Lower lobe of right lung (tissue), 2 donors: Measurements from ENCODE around the gene STMN1. TPM values are rescaled to one million over a fixed set of nuclear protein-coding genes. Genes with fewer than 3 reads are reported as not detected.
A peak's percentile ranks its signal among the peaks of the same experiment; 100 is the strongest.

Experiments
- ATAC-seq, 2 donors: fragments of 200-7000 bp; cut with Tn5 transposase; one replicate each; pipeline ENCODE4 v1.9.1; 2020 to 2022; ENCODE audit warnings: mild to moderate bottlenecking in 2 of 2, moderate library complexity in 2 of 2
- DNase-seq: peaks from one replicate; pipeline ENCODE4 v3.0.0-alpha.2; 2020
- H3K27ac ChIP-seq: fragments of 200-600 bp; one replicate; pipeline ENCODE4 v1.8.0; 2022
- H3K27me3 ChIP-seq: fragments of 200-600 bp; one replicate; pipeline ENCODE4 v1.8.0; 2022; ENCODE audit warnings: low read depth
- H3K36me3 ChIP-seq: fragments of 200-600 bp; one replicate; pipeline ENCODE4 v1.8.0; 2022; ENCODE audit warnings: mild to moderate bottlenecking
- H3K4me1 ChIP-seq: fragments of 200-600 bp; one replicate; pipeline ENCODE4 v1.8.0; 2022
- H3K4me3 ChIP-seq: fragments of 200-600 bp; one replicate; pipeline ENCODE4 v1.8.0; 2022; ENCODE audit warnings: mild to moderate bottlenecking
- H3K9me3 ChIP-seq: fragments of 200-600 bp; one replicate; pipeline ENCODE4 v1.8.0; 2022
- intact Hi-C: fragments of 100-400 bp; cut with DNase I; formaldehyde crosslinking; loops from one replicate; pipeline ENCODE4 v1.11.0; 2022
- total RNA-seq: library from RNA; stranded (reverse); fragmentation: NEBNext Ultra II Directional; extraction: Animal tissue kit (Norgen Biotek cat#: 25700); gene quantifications from one replicate; pipeline ENCODE4 v1.2.1, GENCODE V29; 2021
- TF ChIP-seq, protein P1 (sequence below): fragments of 200-600 bp; IDR thresholded peaks from one replicate; pipeline ENCODE4 v1.8.0; 2022; ENCODE audit warnings: antibody characterized with exemption, mild to moderate bottlenecking
- donor health status: DM: no; HTN: yes; CAD: no; lungs with severe emphysema.

Gene STMN1
- total RNA-seq, 1 donor from 2014 or later = 56.6 TPM

DNA sequence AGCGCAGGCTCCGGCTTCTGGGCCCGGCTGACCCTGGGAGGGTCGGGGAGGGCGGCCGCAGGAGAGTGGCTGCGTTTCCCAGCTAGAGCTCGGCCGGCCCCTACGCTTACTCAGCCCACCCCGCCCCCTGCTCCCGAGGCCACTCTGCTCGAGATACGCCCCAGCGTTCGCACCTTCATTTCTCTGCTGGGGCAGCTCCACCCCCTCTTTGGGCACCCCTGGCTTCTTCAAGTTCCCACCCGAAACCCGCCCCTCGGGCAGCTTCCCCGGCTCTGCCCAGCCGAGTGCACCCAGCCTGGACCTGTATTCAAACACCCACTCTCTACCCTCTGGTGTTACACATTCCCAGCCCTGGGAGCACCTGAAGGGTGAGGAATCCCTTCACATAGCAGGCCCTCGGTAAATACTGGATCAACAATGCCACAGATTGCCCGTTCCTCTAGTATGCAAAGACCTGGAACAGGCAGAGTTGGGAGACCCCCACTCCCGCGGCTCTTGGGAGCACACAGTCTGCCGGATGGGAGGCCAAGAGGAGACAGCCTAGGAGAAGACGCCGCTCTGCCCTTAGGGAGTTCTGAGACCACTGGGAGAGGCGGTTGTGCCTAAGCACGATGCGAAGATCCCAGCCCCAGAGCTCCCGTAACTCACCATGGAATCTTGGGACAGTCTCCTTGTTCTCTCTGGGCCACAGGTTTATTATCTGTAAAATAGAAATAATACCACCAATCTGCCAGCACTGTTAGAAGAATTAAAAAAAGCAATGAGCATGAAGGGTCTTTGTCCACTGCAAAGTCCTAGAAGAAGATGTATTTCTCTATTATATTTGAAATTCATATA is 30.1 kb downstream of the STMN1 start:
- H3K4me1 ChIP-seq = peaks cover 36% of the 10 kb centered on the region
- intact Hi-C loops = no loop called here

DNA sequence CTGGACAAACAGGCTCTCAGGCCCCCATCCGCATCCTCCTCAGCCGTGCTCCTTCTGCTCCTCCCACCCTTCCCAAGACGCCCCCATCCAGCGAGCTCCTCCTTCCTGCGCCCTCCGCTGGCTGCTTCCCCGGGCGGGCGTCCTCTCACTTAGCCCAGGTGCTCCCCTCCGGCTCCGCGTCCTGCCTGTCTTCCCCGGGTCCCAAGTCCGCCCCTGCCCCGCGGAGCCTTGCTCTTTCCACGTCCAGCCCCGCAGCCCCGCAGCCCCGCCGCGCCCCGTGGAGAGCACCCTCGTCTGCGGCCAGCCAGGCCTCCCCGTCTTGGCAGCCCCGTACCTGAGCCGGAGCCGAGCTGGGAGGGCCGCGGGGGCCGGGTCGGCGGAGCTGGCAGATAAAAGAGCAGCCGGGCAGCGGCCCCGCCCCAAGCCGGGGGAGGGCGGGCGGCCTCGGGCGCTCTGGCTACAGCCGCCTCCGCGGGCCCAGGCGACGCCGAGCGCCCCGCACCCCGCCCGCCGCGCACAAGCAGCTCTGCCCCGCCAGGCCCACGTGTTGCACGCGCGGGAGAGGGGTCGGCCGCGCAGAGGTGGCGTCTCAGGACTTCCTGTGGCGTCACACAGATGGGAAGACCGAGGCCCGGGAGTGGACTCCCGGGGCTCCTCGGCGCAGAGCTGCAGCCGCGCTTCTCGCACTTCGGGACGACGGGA is 30.9 kb downstream of the STMN1 start, which contains the start of gene PAQR7:
PAQR7 (minus strand) TSS at position 555 of the 702 bp plus-strand sequence. CDS start 11,869 bp downstream, outside the sequence.
- Histone ChIP-seq H3K27me3 (no peaks in the 10 kb centered on the region), H3K9me3 (no peaks in the 10 kb centered on the region), H3K4me1 (peaks cover 40% of the 10 kb centered on the region), H3K27ac (peak within 1 kb of the TSS; percentile 80), H3K36me3 (no peaks in the 10 kb centered on the region), H3K4me3 (peak within 1 kb of the TSS; percentile 72)
- ATAC-seq = peak; percentile 93
- TF ChIP-seq, protein P1, sequence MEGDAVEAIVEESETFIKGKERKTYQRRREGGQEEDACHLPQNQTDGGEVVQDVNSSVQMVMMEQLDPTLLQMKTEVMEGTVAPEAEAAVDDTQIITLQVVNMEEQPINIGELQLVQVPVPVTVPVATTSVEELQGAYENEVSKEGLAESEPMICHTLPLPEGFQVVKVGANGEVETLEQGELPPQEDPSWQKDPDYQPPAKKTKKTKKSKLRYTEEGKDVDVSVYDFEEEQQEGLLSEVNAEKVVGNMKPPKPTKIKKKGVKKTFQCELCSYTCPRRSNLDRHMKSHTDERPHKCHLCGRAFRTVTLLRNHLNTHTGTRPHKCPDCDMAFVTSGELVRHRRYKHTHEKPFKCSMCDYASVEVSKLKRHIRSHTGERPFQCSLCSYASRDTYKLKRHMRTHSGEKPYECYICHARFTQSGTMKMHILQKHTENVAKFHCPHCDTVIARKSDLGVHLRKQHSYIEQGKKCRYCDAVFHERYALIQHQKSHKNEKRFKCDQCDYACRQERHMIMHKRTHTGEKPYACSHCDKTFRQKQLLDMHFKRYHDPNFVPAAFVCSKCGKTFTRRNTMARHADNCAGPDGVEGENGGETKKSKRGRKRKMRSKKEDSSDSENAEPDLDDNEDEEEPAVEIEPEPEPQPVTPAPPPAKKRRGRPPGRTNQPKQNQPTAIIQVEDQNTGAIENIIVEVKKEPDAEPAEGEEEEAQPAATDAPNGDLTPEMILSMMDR = no peak
- peak; percentile 84 for DNase-seq
- intact Hi-C loops = no loop called here

More for the DNA sequence above, 30.1 kb downstream of the STMN1 start:
- TF ChIP-seq, protein P1 = no peak
- no peaks in the 10 kb centered on the region for H3K27me3 ChIP-seq
- DNase-seq (peak; percentile 71), ATAC-seq (peak; percentile 67 to 70)
- peak overlapping the region; percentile 72 for H3K4me3 ChIP-seq
- H3K36me3 ChIP-seq = no peaks in the 10 kb centered on the region
- H3K27ac ChIP-seq = peak overlapping the region; percentile 80
- H3K9me3 ChIP-seq = no peaks in the 10 kb centered on the region

DNA sequence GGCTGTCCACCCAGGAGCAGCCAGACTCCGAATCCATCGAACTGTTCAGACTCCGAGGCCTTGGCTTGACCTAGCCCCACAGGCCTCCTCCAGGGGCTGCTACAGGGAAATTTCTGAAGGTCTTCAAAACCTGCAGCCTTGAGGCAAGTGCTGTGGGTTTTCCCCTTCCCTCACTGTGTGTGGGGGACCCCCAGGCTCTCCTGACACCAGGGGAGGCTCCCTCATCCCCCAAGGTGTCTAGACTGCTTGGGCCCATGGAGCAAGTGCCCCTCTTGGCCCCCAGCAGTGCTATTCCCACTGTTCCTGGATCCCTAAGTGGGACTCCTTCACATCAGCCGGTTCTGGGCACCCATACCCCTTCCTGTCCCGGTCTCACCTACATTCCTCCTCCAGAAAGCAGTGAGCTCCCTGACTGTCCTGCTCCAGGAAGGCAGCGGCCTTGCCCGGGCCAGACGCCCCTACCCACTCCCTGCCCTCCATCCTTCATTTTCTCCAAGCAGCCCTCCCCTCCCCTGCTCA is 31.5 kb downstream of the STMN1 start:
- peak overlapping the region; percentile 72 for H3K4me3 ChIP-seq
- no peaks in the 10 kb centered on the region for H3K27me3 ChIP-seq
- intact Hi-C loops = no loop called here
- no peak for DNase-seq
- H3K4me1 ChIP-seq = peaks cover 40% of the 10 kb centered on the region
- ATAC-seq = peak in 1 of 2 donors; percentile 13
- no peaks in the 10 kb centered on the region for H3K9me3 ChIP-seq
- TF ChIP-seq, protein P1 = no peak
- H3K27ac ChIP-seq = peak overlapping the region; percentile 80
- H3K36me3 ChIP-seq = no peaks in the 10 kb centered on the region

DNA sequence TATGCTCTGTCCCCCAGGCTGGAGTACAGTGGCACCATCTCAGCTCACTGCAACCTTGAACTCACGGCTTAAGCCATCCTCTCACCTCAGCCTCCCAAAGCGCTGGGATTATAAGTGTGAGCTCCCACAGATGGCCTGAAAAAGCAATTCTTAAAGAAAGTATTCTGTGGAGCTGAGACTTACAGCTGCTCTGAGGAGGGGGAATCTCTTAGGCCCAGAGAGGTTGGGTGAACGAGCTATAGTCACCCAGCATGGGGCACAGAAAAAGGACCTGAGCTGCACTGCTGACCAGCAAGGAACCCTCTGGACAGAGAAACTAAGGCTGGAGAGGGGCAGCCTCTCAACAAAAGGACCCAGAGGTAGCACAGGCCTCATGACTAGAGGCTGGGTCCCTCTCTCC is 32.0 kb downstream of the STMN1 start:
- no peak overlapping the region for H3K27ac ChIP-seq
- DNase-seq (no peak), ATAC-seq (no peak)
- H3K4me3 ChIP-seq = peak overlapping the region; percentile 72
- TF ChIP-seq, protein P1 = no peak
- H3K4me1 ChIP-seq = peaks cover 40% of the 10 kb centered on the region
- H3K27me3 ChIP-seq = no peaks in the 10 kb centered on the region
- H3K36me3 ChIP-seq = no peaks in the 10 kb centered on the region
- intact Hi-C loops = no loop called here
- H3K9me3 ChIP-seq = no peaks in the 10 kb centered on the region

DNA sequence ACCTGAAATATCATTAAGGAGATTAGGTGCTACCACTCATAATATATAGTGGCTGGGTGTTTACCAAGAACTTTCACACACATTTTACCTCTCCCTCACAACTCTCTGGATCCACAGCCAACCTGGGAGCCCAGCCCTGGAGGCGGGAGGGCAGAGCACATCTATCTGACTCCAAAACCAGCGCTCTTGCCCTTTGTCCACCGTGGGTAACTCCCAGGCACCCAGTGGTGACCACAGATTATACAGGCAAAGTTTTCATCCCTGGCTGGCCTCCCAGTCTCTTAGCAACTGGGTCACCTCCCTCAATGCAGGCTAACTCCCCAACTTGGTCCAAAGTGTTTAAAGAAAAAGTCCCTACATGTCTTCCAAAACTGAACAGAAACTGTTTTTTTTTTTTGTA is 33.1 kb downstream of the STMN1 start:
- no peaks in the 10 kb centered on the region for H3K9me3 ChIP-seq
- TF ChIP-seq, protein P1 = no peak
- no peaks in the 10 kb centered on the region for H3K36me3 ChIP-seq
- peaks cover 40% of the 10 kb centered on the region for H3K4me1 ChIP-seq
- H3K27me3 ChIP-seq = no peaks in the 10 kb centered on the region
- no peak for DNase-seq
- ATAC-seq = no peak
- no peak overlapping the region for H3K4me3 ChIP-seq
- H3K27ac ChIP-seq = no peak overlapping the region
- intact Hi-C loops = no loop called here
